Measurements from ENCODE around the gene MDFIC2.

GRCh38 chr3:70233112-70233511, 79.3 kb downstream of the MDFIC2 start:
- TF ChIP-seq CTCF (IDR thresholded peaks at IDR 0.05) = no peak
- TF ChIP-seq POLR2A (IDR thresholded peaks at IDR 0.05) = no peak

Data from testis (tissue), 2 donors.